ENCODE results near the gene PRR35.

The PRR35 gene

GRCh38 chr16:564690-565418, 4.7 kb downstream of the PRR35 start:
- no peak for DNase-seq (ENCODE audit: low read depth in 2 of 2)

DNA sequence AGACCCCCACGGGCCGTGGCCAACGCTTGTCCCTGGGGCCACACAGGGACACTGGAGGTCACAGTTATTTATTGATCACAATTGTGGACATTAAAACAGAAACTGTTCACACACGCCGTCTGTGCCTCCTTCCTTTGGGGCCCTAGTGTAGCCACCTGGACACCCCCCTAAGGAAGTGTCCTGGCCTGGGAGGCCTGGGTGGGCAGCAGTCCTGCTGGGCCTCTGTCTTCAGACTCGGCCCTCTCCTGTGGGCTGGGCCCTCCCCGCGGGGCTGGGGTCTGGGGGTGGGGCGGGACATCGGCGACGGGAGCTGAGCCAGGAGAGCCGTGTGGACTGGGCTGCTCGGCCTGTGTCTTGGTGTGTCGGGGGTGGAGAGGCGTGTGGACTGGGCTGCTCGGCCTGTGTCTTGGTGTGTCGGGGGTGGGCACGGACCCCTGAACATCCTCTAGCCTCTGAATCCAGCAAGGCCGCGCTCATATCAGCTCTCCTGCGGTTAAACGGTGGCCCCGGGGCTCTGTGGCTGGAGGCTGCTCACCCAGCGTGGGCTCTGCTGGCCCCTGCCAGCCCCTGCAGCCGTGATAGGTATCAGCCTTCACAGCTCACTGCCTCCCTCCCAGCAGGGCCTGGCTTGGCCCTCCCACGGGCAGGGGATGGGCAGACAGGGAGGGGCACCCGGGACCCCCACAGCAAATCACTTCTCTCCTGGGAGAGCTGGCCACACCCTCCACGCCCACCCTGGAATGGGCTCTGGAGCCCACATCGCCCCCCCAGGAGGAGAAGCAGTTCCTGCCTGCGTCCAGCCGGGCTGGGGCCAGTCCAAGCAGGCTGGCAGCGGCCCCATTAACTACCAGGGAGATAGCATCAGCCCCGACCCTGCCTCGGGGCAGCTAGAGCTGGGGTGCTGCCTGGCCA, 5.5 kb downstream of the PRR35 start:
- DNase-seq (ENCODE audit: low read depth in 2 of 2) = no peak

- DNase-seq (ENCODE audit: low read depth in 2 of 2) = no peak
These were observed 6.5 kb downstream of the PRR35 start, which contains the start of gene NHLRC4 for GRCh38 chr16:566475-567372. NHLRC4 (plus strand) TSS chr16:567005; CDS start chr16:568048, 1,043 bp downstream.

- DNase-seq (ENCODE audit: low read depth in 2 of 2) = no peak
These were observed 7.4 kb downstream of the PRR35 start for GRCh38 chr16:567373-568256.

GRCh38 chr16:568401-569258, 8.4 kb downstream of the PRR35 start:
- DNase-seq (ENCODE audit: low read depth in 2 of 2) = no peak

GRCh38 chr16:569445-570254, 9.5 kb downstream of the PRR35 start, which contains the start of gene PIGQ:
PIGQ (plus strand) TSS chr16:569968; CDS start chr16:574075, 4,107 bp downstream.
- peak; percentile 12 to 54 for DNase-seq (ENCODE audit: low read depth in 2 of 2)

- DNase-seq (ENCODE audit: low read depth in 2 of 2) = no peak
These were observed 12.9 kb downstream of the PRR35 start for GRCh38 chr16:572865-573650.

GRCh38 chr16:574021-574760, 14.0 kb downstream of the PRR35 start:
- no peak for DNase-seq (ENCODE audit: low read depth in 2 of 2)

GRCh38 chr16:575354-576196, 15.4 kb downstream of the PRR35 start:
- no peak for DNase-seq (ENCODE audit: low read depth in 2 of 2)

DNA sequence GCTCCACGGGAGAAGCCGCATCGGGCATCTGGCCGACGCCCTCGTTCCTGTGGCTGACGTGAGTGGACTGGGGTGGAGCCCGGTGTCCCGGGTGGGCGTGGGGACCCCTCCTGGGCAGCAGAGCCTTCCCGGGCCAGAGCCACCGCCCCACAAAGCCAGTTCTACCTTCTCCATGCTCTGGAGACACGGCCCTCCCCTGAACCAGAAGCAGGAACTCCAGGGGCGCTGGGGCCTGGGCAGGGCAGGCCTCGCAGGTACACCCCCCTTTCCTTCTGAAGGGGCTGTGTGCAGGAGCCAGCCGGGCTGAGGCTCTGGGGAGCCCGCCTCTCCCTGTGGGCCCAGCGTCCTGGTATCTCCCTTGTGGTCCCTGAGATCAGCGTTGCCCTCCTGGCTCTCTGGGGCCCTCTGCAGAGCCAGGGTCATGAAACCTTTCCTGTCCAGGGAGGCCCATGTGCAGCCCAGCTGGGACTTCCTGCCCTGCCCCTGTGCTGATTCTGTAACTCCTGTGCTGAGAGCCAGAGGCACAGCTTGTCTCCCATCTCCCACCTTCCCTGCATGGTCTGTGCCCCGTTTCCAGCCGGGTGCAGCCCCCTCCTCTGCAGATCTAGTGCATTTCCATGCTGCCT, 16.1 kb downstream of the PRR35 start:
- DNase-seq (ENCODE audit: low read depth in 2 of 2) = no peak

GRCh38 chr16:576823-577201, 16.6 kb downstream of the PRR35 start:
- DNase-seq (ENCODE audit: low read depth in 2 of 2) = no peak

DNA sequence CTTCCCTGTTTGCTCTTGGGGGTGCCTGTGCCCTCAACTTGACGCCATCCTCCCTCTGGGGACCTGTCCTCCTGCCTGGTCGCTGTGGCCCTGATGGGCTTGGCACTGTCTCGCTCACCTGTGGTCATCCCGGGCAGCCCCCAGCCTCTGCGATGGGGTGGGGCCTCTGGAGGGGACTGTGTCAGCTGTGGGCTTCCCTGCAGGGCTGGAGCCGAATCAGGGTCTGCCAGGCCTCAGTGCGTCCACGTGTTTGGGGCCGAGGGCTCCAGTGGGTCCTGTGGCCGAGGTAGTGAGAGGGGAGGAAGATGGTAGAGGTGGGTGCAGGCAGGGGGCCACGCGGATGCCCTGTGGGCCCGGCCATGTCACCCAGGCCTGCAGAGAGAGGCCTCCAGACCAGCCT, 17.6 kb downstream of the PRR35 start:
- DNase-seq (ENCODE audit: low read depth in 2 of 2) = no peak

DNA sequence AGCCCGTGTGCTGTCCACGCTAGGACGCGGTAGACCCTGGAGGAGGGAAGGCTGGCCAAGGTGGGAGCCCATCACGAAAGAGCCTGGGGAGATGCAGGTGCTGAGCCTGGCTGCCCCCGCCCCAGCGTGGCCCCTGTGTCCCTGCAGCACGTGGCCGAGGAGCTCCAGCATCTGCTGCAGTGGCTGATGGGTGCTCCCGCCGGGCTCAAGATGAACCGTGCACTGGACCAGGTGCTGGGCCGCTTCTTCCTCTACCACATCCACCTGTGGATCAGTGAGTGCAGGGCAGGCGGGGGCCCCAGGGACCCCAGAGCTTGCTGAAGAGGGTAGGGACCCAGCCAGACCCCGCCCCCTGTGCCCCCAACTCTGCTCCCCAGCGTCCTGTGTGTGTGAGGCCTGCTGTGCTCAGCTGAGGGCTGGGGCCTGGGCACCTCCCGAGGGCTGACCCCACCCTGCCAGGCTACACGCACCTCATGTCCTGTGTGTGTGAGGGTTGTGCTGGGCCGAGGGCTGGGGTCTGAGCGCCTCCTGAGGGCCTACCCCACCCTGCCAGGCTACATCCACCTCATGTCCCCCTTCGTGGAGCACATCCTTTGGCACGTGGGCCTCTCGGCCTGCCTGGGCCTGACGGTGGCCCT, 18.2 kb downstream of the PRR35 start:
- no peak for DNase-seq (ENCODE audit: low read depth in 2 of 2)

GRCh38 chr16:578870-579405, 18.7 kb downstream of the PRR35 start:
- DNase-seq (ENCODE audit: low read depth in 2 of 2) = peak in 1 of 2 donors; percentile 38
